ENCODE results near the gene LIG4.

The LIG4 gene

GRCh38 chr13:108193806-108194205 is 21.5 kb downstream of the LIG4 start:
- Histone ChIP-seq H3K9me3 (ENCODE audit: low read length) (no peaks in the 10 kb centered on the region), H3K27me3 (ENCODE audit: control insufficient read depth in 1 of 2, insufficient read depth in 2 of 2, low read length in 2 of 2) (no peaks in the 10 kb centered on the region), H3K4me1 (ENCODE audit: insufficient read depth, low read length) (no peaks in the 10 kb centered on the region), H3K27ac (ENCODE audit: low read depth, low read length) (no peak overlapping the region), H3K36me3 (ENCODE audit: insufficient read depth, low read length) (no peaks in the 10 kb centered on the region), H3K9ac (ENCODE audit: low read length) (no peak overlapping the region), H3K4me3 (ENCODE audit: low read depth in 1 of 2, low read length in 2 of 2) (no peak overlapping the region)

- H3K9ac ChIP-seq (ENCODE audit: low read length) = no peak overlapping the region
- no peaks in the 10 kb centered on the region for H3K36me3 ChIP-seq (ENCODE audit: insufficient read depth, low read length)
- no peak overlapping the region for H3K4me3 ChIP-seq (ENCODE audit: low read depth in 1 of 2, low read length in 2 of 2)
- H3K9me3 ChIP-seq (ENCODE audit: low read length) = no peaks in the 10 kb centered on the region
- no peaks in the 10 kb centered on the region for H3K4me1 ChIP-seq (ENCODE audit: insufficient read depth, low read length)
- no peak overlapping the region for H3K27ac ChIP-seq (ENCODE audit: low read depth, low read length)
- H3K27me3 ChIP-seq (ENCODE audit: control insufficient read depth in 1 of 2, insufficient read depth in 2 of 2, low read length in 2 of 2) = no peaks in the 10 kb centered on the region
Measured at GRCh38 chr13:108190897-108191296, 24.4 kb downstream of the LIG4 start.

- H3K36me3 ChIP-seq (ENCODE audit: insufficient read depth, low read length) = no peaks in the 10 kb centered on the region
- no peak overlapping the region for H3K4me3 ChIP-seq (ENCODE audit: low read depth in 1 of 2, low read length in 2 of 2)
- no peaks in the 10 kb centered on the region for H3K4me1 ChIP-seq (ENCODE audit: insufficient read depth, low read length)
- H3K27me3 ChIP-seq (ENCODE audit: control insufficient read depth in 1 of 2, insufficient read depth in 2 of 2, low read length in 2 of 2) = no peaks in the 10 kb centered on the region
- H3K9me3 ChIP-seq (ENCODE audit: low read length) = no peaks in the 10 kb centered on the region
- no peak overlapping the region for H3K9ac ChIP-seq (ENCODE audit: low read length)
- no peak overlapping the region for H3K27ac ChIP-seq (ENCODE audit: low read depth, low read length)
Measured at GRCh38 chr13:108188260-108188659, 27.1 kb downstream of the LIG4 start.

- no peaks in the 10 kb centered on the region for H3K36me3 ChIP-seq (ENCODE audit: insufficient read depth, low read length)
Measured at GRCh38 chr13:108185223-108185622, 30.1 kb downstream of the LIG4 start.

GRCh38 chr13:108182652-108183051 is 32.7 kb downstream of the LIG4 start:
- H3K36me3 ChIP-seq (ENCODE audit: insufficient read depth, low read length) = no peaks in the 10 kb centered on the region
- H3K4me3 ChIP-seq (ENCODE audit: low read depth in 1 of 2, low read length in 2 of 2) = no peak overlapping the region
- no peaks in the 10 kb centered on the region for H3K9me3 ChIP-seq (ENCODE audit: low read length)
- no peak overlapping the region for H3K27ac ChIP-seq (ENCODE audit: low read depth, low read length)
- H3K4me1 ChIP-seq (ENCODE audit: insufficient read depth, low read length) = no peaks in the 10 kb centered on the region
- H3K9ac ChIP-seq (ENCODE audit: low read length) = no peak overlapping the region
- H3K27me3 ChIP-seq (ENCODE audit: control insufficient read depth in 1 of 2, insufficient read depth in 2 of 2, low read length in 2 of 2) = no peaks in the 10 kb centered on the region

More at GRCh38 chr13:108185223-108185622, 30.1 kb downstream of the LIG4 start:
- Histone ChIP-seq H3K9me3 (ENCODE audit: low read length) (no peaks in the 10 kb centered on the region), H3K4me1 (ENCODE audit: insufficient read depth, low read length) (no peaks in the 10 kb centered on the region), H3K27me3 (ENCODE audit: control insufficient read depth in 1 of 2, insufficient read depth in 2 of 2, low read length in 2 of 2) (no peaks in the 10 kb centered on the region), H3K27ac (ENCODE audit: low read depth, low read length) (no peak overlapping the region), H3K9ac (ENCODE audit: low read length) (no peak overlapping the region), H3K4me3 (ENCODE audit: low read depth in 1 of 2, low read length in 2 of 2) (no peak overlapping the region)

- no peaks in the 10 kb centered on the region for H3K9me3 ChIP-seq (ENCODE audit: low read length)
- no peak overlapping the region for H3K9ac ChIP-seq (ENCODE audit: low read length)
- no peak overlapping the region for H3K4me3 ChIP-seq (ENCODE audit: low read depth in 1 of 2, low read length in 2 of 2)
- no peak overlapping the region for H3K27ac ChIP-seq (ENCODE audit: low read depth, low read length)
- no peaks in the 10 kb centered on the region for H3K4me1 ChIP-seq (ENCODE audit: insufficient read depth, low read length)
- H3K36me3 ChIP-seq (ENCODE audit: insufficient read depth, low read length) = no peaks in the 10 kb centered on the region
- H3K27me3 ChIP-seq (ENCODE audit: control insufficient read depth in 1 of 2, insufficient read depth in 2 of 2, low read length in 2 of 2) = no peaks in the 10 kb centered on the region
Measured at GRCh38 chr13:108178078-108178477, 37.3 kb downstream of the LIG4 start.

GRCh38 chr13:108176685-108177274 is 38.6 kb downstream of the LIG4 start:
- H3K27me3 ChIP-seq (ENCODE audit: control insufficient read depth in 1 of 2, insufficient read depth in 2 of 2, low read length in 2 of 2) = no peaks in the 10 kb centered on the region
- no peak overlapping the region for H3K27ac ChIP-seq (ENCODE audit: low read depth, low read length)
- no peak overlapping the region for H3K9ac ChIP-seq (ENCODE audit: low read length)
- no peaks in the 10 kb centered on the region for H3K9me3 ChIP-seq (ENCODE audit: low read length)
- no peak overlapping the region for H3K4me3 ChIP-seq (ENCODE audit: low read depth in 1 of 2, low read length in 2 of 2)
- H3K4me1 ChIP-seq (ENCODE audit: insufficient read depth, low read length) = no peaks in the 10 kb centered on the region
- H3K36me3 ChIP-seq (ENCODE audit: insufficient read depth, low read length) = no peaks in the 10 kb centered on the region

- Histone ChIP-seq H3K9me3 (ENCODE audit: low read length) (no peaks in the 10 kb centered on the region), H3K27ac (ENCODE audit: low read depth, low read length) (no peak overlapping the region), H3K9ac (ENCODE audit: low read length) (no peak overlapping the region), H3K36me3 (ENCODE audit: insufficient read depth, low read length) (no peaks in the 10 kb centered on the region), H3K27me3 (ENCODE audit: control insufficient read depth in 1 of 2, insufficient read depth in 2 of 2, low read length in 2 of 2) (no peaks in the 10 kb centered on the region), H3K4me1 (ENCODE audit: insufficient read depth, low read length) (no peaks in the 10 kb centered on the region), H3K4me3 (ENCODE audit: low read depth in 1 of 2, low read length in 2 of 2) (no peak overlapping the region)
Measured at GRCh38 chr13:108168929-108169328, 46.4 kb downstream of the LIG4 start.

GRCh38 chr13:108166078-108166477 is 49.3 kb downstream of the LIG4 start:
- no peaks in the 10 kb centered on the region for H3K27me3 ChIP-seq (ENCODE audit: control insufficient read depth in 1 of 2, insufficient read depth in 2 of 2, low read length in 2 of 2)
- no peak overlapping the region for H3K4me3 ChIP-seq (ENCODE audit: low read depth in 1 of 2, low read length in 2 of 2)
- H3K9me3 ChIP-seq (ENCODE audit: low read length) = no peaks in the 10 kb centered on the region
- no peaks in the 10 kb centered on the region for H3K36me3 ChIP-seq (ENCODE audit: insufficient read depth, low read length)
- no peak overlapping the region for H3K27ac ChIP-seq (ENCODE audit: low read depth, low read length)
- H3K9ac ChIP-seq (ENCODE audit: low read length) = no peak overlapping the region
- no peaks in the 10 kb centered on the region for H3K4me1 ChIP-seq (ENCODE audit: insufficient read depth, low read length)

- Histone ChIP-seq H3K27me3 (ENCODE audit: control insufficient read depth in 1 of 2, insufficient read depth in 2 of 2, low read length in 2 of 2) (no peaks in the 10 kb centered on the region), H3K4me1 (ENCODE audit: insufficient read depth, low read length) (no peaks in the 10 kb centered on the region), H3K9me3 (ENCODE audit: low read length) (no peaks in the 10 kb centered on the region), H3K27ac (ENCODE audit: low read depth, low read length) (no peak overlapping the region), H3K9ac (ENCODE audit: low read length) (no peak overlapping the region), H3K36me3 (ENCODE audit: insufficient read depth, low read length) (no peaks in the 10 kb centered on the region), H3K4me3 (ENCODE audit: low read depth in 1 of 2, low read length in 2 of 2) (no peak overlapping the region)
Measured at GRCh38 chr13:108158746-108159145, 56.6 kb downstream of the LIG4 start.
